ENCODE results near the gene TBC1D2B.
A peak's percentile ranks its signal among the peaks of the same experiment; 100 is the strongest.

- TF ChIP-seq TAF1 (IDR thresholded peaks at IDR 0.05; ENCODE audit: borderline replicate concordance, insufficient read depth, low read length) (no peak), POLR2AphosphoS5 (IDR thresholded peaks at IDR 0.05; ENCODE audit: low read depth, low read length) (no peak), REST (IDR thresholded peaks at IDR 0.05; ENCODE audit: insufficient read depth in 1 of 2, low read depth in 2 of 2, low read length in 2 of 2) (no peak), SIN3A (IDR thresholded peaks at IDR 0.05; ENCODE audit: borderline replicate concordance, insufficient read depth, low read length) (peak; percentile 94), FOXP2 (optimal IDR thresholded peaks at IDR 0.05; ENCODE audit: borderline replicate concordance, extremely low read depth, extremely low read length, insufficient read depth) (peak; percentile 44)
Observed at GRCh38 chr15:78004919-78005634, 72.4 kb downstream of the TBC1D2B start.
